ENCODE measurements around the gene CLEC14A.

The CLEC14A gene

DNA sequence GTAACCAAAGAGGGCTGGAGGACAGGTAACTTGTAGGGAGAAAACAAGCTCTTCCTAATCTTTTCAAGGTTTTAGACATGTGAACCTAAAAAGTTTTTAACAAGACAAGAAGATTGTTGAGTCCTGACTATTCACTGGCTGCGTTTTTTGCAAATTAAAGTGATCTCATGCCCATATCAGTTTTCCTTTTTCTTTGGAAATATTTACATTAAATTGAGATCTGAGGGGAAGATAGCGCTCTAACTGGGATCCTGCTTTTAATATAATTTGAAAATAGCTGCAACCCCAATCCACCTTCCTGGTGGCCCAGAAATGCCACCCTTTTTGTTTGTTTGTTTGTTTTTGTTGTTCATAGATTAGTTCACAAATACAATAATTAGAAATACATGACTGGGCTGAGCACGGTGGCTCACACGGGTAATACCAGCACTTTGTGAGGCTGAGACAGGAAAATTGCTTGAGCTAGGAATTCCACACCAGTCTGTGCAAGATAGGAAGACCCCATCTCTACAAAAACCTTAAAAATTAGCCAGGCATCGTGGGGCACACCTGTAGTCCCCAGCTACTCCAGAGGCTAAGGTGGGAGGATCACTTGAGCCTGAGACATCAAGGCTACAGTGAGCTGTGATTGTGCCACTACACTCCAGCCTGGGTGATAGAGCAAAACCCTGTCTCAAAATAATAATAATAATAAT lies 50.6 kb downstream of the CLEC14A start:
- DNase-seq = no peak

DNA sequence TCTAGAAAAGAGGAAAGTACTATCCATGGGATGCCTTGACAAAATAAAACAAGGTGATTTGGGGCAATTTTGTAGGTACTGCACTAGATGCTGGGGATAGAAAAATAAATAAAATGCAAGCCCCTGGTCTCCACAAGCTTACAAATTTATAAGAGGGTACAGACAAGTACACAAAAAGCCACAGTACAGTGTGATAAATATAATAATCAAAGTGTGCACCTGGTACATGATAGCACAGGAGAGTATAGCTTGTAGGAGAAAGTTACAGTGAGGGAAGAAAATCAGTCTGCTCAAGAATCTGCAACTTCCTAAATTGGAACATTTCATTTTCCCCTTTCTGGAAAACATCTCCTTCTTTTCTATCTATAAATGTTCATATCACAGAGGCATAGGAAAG lies 51.2 kb downstream of the CLEC14A start:
- no peak for DNase-seq
